Pulmonary artery endothelial cell (primary cell): ENCODE measurements around the gene LINC01488. TPM values are rescaled to one million over a fixed set of nuclear protein-coding genes. Genes with fewer than 3 reads are reported as not detected.

ENCODE experiments used
- DNase-seq: peaks from one replicate; pipeline ENCODE4 v3.0.0-alpha.2; 2011; ENCODE audit warnings: low read depth, low spot score
- total RNA-seq: library from RNA; depleted of rRNA; stranded (reverse); fragments of >200 nt; gene quantifications from 2 replicates; pipeline ENCODE4 v1.2.3, GENCODE V29; 2014

LINC01488 gene
- total RNA-seq, 1 donor from 2014 or later, result not detected

DNA sequence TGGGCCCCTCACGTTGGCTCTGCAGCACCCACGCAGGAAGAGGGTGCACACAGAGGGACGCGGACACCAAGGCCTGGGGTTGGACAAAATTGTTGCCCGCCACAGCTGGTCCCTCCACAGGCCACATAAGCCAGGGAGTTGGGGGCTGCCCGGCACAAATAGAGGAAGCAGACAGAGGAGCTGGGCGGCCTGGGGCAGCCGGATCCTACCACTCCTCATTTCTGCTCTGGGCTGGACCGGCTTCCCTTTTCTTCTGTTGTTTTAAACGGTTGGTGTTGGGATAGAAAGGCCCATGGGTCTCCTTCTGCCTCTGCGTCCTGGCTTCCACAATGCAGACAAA, 36.4 kb upstream of the LINC01488 start:
- no peak for DNase-seq

DNA sequence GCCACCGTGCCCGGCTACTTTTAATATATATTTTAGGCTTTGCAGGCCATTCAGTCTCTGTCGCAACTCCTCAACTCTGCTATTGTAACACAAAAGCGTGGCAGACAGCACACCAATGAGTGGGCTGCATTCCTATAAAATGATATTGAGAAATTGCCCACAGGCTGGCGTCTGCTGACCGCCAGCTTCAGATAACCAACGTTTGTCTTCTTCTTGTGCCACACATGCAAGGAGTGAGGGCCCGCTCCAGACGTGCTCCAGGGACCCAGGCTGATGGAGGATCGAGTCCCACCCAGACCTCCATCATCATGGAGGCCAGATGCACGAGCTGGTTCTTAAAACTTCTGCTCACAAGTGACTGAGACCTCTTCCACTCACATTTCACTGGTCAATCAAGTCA, 35.4 kb upstream of the LINC01488 start:
- DNase-seq, result no peak

DNA sequence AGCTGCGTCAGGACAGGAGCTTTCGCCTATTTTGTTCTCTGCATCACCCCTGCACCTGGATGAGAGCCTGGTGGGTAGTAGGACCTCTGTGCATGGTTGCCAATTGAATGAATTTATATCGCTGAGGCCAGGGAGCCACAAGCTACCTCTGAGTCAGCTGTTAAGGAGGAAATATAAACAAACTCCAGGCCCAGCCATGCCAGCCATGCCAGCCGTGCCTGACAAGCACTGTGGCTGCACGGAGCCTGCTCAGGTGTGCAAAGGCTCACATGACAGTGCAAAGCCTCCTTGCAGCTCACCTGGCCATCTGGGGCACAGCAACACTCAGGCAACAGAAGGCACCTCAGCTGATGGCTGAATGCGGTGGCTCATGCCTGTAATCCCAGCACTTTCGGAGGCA, 33.7 kb upstream of the LINC01488 start:
- DNase-seq, result no peak

DNA sequence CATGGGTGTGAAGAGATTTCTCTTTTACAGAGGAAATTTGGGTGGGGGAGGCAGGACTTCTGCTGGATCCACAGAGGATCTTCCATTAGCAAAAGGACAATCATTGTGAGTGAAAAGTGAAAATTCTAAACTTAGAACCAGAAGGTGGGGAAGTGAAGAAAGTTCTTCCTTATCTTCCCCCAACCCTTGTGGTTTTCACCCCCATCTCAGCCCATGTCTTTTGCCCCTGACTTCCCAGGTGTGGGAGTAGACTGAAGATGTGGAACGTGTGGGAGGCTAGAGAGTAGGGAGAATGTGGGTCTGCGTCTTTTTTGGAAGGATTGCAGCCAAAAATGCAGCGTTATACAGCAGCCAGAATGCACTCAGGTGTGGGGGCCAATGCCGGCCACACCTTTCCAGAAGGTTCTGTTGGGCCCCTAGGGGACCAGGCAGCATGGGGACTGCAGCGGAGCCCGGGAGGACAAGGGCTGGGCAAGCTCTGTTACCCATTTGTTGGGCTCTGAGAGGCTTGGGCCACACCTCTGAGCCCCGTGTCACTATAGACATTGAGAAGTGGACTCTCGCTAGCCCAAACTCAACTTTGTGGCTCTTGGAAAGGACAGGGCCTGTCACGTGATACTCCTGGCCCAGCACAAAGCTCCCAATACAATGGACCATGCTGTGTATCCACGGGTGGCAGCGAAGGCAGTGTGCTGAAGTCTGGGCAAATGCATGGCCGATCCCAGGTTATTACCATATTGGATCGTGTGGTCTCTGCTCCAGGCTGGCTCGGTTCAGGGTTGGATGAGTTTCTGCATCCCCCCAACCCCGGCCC, 32.8 kb upstream of the LINC01488 start:
- DNase-seq, result no peak

DNA sequence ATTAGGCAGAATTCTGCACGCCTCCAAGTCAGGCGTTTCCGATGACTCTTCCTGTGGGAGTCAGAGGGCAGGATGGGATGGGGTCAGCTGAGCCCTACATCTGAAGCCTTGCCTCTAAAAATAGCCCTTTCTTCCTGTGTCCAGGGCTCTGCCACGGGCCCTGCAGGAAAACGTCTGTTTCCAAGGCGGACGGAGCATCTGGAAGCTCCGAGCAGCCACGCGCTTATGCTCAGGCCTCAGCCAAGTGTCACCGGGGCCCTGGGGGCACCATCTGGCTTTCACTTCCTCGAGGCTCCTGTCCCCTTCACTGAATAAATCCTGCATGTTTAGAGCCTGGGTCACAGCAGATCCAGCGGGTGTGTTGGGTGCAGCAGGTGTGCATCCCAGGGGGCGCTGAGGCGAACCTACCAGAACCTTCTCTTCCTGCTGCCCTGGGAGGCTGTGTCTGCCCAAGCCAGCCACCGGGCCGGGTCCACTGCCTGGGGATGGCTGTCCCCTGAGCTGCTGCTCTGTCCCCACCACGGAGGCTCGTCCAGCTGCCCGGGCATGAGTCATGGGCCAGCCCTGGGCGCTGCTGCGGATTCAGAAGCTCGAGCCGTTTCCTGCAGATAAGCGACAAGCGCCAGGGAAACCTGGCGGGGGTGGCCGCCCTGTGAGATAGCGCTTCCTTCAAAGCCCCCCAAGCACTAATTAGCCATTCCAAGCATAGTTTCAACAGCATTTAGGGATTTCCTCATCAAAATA, 32.0 kb upstream of the LINC01488 start:
- peak; percentile 75 for DNase-seq

DNA sequence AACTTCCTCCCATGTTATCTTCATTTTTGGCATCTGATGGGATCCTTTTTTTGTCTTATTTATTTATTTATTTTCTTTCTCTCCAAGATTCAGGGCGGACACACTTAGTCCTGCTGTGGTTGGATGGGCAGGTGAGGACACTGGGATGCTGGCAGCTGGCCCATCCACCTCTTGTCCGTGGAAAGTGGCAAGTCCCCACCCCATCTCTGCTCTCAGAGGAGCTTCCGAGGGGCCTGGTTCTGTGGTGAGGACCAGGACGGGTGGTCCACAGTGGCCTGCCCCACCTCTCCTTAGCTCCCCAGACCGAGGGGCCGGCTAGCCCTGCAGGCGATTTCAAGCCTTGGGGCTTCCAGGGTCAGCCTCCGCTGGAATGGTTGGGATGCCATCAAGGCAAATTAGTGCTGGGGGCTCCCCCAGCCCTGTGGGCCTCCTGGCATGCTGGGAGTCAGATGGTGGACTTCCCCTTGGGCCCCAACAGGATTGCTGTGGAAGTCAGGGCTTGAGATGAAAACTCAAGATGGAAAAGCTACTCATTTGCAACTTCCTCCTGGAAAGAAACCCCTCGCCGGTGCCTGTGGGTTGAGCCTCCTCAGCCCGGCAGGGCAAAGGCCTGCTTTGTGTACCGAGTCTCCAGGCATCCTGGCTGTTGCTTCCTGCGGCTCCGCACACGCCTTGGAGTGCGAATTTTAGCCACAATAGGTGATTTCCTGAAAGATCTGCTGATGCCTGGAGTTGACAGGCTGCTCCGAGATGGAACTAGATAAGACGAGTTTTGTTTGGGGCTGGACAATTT, 31.2 kb upstream of the LINC01488 start:
- DNase-seq, result peak; percentile 15

DNA sequence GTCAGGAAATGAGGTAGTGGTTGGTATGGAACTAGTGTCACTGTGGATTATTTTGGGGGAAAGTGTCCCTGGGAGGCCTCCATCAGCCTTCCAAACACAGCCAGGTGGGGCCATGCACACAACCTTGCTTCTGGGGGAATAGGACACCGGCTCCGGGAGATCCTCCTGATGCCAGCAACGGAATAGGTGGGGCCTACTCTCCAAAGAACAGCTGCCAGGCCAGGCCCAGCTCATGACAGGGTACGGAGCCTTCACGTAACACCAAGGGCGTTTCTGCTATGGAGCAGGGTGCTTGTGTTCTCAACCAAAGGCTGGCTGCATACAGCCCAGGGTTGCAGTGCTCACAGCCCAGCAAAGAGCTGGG, 30.6 kb upstream of the LINC01488 start:
- no peak for DNase-seq

DNA sequence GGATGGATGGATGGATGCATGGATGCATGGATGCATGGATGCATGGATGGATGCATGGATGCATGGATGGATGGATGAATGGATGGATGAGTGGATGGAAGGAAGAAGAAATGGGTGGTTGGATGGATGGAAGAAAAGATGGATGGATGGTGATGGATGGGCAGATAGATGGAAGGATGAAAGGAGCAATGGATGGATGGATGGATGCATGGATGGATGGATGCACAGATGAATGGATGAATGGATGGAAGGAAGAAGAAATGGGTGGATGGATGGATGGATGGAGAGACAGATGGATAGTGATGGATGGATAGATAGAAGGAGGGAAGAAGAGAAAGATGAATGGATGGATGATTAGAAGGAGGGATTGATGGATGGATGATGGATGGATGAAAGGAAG, 30.2 kb upstream of the LINC01488 start:
- no peak for DNase-seq

DNA sequence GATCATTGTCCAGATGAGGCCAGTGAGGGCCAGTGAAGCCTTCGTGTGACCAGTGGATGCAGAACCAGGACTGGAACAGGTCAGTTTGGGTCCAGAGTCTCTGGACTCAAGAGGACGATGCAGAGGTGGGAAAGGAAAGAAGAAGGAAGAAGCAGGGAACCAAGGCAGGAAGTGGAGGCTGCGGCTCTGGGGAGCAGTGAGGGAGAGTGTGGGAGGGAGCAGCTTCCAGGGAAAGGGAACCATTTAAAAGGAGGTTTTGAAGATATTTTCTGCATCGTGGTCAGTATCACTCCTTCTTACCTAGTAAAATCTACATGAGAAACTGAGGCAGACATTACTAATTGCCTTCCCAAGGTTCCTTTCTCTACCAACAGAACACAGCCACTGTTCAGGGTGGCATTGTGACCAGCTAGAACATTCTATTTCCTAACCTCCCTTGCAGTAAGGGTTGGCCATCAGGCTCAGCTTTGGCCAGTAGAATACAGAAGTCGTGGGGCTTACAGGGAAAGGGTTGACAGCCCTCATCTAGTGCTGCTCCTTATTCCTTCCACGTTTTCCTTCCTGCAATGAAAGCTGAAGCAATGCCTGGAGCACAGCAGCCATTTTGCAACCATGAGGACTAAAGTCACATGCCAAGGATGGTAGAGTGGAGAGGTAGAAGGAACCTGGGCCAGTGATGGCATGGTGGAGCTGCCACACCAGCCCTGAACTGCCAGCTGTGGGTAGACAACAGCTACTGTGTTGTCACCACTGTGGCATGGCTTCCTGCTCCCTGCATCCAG, 29.1 kb upstream of the LINC01488 start:
- no peak for DNase-seq

DNA sequence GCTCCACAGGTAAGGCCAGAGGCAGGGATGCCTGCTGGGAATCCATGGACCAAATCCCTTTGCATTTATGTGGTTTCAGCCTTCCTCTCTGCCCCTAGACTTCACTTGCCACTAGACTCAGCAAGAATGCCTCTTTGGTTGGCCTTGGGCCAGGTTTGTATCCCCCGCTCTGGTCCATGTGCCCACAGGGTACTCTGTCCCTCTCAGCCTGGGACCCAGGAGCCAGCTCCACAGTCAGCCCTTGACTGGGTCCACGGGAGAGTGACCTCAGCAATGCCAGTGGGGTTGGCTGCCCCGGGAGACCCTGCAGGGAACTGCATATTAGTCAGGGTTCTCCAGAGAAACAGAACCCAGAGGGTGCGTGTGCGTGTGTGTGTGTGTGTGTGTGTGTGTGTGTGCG, 28.3 kb upstream of the LINC01488 start:
- DNase-seq, result no peak

DNA sequence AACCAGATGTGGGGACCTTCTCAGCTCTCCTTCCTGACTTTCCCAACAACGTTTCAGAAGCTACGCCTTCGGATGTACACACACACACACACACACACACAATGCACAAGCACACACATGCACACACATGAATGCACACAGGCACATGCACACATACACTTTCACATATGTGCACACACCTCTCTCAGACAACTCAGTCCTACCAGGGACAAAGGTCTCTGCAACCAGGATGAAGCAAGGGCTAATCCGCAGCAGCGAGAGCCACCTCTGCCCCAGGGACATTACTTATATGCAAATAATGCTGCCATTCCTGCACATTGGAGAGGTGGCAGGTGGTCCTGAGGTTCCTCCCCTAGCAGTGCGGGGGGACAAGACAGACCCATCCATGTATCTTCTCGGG, 27.4 kb upstream of the LINC01488 start:
- DNase-seq, result no peak

DNA sequence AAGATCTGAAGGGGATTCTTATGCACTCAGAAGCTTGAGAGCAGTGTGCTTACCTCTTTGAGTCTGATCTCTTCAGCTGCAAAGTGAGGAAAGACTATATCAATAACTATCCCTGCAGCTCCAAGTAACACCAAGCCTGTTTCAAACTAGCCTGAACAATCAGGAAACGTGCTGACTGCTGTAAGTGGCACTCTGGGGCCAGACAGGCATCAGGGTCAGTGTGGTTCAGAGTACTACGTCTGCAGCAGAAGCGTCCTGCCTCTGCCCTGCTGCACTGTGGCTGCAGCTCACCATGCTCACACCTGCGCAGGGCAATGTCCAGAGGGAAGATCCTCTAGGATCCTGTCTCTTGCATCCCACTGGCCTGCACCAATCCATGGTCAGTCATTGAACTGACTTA, 25.5 kb upstream of the LINC01488 start:
- DNase-seq, result no peak

DNA sequence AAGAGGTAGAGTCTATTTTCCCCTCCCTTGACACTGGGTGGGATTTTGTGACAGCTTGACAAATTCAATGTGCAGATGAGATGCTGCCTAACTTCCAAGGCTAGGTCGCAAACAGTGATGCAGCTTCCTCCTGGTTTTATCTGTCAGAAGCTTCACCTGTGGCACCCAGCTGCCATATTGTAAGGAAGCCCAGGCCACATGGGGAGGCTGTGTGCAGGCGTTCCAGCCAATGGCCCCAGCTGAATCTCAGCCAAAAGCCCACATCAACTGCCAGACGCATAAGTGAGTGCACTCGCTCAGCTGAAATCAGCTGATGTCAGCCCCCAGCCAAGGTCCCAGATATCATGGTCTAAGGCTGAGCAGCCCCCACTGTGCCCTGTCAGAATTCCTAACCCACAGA, 24.8 kb upstream of the LINC01488 start:
- DNase-seq, result no peak

DNA sequence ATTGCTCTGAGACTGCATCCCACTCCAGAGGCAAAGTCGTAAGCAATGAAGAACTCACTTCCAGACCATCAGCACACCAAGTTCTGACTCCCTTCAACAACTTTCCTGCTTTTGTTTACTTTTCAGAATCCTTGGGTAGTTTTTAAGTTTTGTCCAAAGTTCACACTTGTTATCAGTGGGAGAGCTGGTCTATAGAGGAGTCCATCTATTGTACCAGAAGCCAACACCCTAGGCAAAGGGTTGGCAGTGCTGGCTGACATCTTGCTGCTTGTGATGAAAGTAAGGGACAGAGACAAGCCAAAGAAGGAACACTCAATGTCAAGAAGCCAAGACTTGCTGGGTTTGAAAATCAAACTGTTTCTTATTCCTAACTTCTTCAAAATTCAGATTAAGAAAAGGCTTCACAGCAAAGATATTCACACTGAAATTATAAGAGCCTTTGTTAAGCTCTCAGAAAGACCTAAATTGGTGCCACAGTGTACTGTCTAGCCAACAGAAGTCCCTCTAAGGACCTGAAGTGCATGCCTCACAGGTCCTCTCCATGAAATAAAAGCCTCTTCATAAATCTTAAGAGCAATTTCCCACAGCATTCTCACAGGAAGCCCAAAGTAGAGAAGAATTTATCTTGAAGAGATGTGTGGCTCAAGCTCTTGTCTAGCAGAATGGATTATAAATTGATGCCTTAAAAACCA, 21.5 kb upstream of the LINC01488 start:
- DNase-seq, result no peak

DNA sequence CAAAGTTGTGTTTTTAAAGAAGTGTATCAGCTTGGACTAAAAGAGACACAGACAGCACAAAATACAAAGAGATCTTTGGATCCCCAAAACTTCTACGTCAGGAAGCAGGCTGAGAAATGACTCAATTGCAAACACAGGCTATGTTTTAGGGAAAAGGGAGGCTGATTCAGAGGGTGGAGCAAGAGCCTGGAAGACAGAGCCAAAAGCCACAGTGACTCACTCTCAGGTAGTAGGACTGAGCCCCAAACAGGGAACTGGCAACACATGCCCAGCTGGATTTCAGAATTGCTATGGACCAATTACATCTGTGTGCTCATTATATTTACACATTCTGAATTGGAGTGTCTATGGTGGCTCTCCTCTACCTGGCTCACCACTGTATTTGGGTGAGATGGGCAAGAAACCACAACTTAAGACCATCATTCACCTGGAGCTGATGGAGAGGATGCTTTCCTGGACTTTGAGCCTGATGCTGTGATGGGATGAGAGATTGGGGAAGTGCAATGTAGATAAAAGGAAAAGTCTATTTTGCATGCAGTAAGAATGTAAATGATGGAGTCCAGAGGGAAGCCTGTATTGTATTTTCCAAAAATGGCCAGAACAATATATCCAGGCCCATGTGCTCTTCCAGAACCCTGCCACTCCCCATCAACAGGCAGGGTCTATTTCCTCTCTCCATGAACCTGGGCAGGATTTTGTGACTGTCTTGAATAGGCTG, 20.8 kb upstream of the LINC01488 start:
- DNase-seq, result no peak

DNA sequence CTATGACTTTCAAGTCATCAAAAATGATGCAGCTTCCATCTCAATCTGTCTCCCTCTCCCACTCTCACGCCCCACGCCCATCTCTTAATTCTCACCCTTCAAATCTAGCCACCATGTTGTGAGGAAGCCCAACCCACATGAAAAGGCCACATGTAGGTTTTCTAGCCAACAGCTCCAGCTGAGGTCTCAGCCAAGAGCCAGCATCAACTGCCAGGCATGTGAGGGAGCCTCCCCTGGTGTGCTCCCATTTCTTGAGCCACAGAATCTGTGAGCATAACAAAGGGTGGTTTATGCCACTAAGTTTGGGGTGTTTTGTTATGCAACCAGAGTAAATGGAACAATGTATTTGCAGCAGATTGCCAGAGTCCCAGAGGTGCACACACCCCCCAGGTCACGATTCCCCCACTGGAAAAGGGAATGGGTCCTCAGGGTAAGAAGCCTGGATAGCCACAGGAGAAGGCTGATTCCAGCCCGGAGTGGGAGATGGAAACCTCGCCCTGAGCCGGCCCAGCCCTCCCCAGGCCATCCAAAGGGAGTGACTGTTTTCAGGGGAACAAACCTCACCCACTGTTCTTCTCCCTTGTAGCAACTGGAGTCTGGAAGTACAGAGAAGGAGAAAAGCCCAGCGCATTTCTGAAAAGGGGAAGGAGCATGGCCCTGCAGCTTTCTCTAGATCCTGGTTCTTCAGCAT, 20.0 kb upstream of the LINC01488 start:
- no peak for DNase-seq

DNA sequence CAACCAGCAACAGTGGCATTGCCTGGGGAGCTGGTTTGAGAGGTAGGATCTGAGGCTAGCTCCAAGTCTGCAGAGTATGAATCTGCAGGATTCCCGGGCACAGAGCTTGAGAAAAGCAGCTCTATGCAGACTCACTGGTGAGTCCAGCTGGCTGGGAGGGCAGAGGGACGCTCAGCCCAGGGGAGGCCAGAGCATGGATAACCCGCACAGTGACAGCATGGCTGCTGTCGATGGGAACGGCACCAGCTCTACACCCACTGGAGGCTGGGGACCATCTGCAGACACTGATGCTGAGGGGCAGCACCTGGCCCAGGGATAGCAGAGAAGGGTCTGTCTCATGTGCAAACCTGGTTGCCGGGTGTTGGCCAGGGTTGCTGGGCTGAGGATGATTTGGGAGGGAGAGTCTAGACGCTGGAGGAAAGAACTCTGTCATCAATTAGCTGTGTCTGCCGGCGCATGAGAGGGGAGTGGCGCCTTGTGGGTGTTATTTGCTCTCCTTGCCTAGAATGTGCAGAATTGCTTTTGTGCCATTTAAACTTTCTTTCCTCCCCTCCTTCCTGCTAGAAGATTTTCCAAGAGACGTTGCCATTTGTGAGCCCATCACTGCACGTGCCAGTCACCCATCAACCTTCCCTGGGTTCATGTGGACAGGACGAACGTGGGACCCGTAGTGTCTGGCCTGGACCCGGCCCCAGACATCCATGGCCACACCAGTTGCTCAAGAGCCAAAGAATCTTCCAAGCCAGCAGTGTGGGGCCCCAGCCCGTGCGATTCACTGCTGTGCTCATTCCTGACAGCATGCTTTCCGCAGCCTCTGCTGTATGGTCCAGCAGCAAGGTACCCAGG, 19.1 kb upstream of the LINC01488 start:
- DNase-seq, result no peak

DNA sequence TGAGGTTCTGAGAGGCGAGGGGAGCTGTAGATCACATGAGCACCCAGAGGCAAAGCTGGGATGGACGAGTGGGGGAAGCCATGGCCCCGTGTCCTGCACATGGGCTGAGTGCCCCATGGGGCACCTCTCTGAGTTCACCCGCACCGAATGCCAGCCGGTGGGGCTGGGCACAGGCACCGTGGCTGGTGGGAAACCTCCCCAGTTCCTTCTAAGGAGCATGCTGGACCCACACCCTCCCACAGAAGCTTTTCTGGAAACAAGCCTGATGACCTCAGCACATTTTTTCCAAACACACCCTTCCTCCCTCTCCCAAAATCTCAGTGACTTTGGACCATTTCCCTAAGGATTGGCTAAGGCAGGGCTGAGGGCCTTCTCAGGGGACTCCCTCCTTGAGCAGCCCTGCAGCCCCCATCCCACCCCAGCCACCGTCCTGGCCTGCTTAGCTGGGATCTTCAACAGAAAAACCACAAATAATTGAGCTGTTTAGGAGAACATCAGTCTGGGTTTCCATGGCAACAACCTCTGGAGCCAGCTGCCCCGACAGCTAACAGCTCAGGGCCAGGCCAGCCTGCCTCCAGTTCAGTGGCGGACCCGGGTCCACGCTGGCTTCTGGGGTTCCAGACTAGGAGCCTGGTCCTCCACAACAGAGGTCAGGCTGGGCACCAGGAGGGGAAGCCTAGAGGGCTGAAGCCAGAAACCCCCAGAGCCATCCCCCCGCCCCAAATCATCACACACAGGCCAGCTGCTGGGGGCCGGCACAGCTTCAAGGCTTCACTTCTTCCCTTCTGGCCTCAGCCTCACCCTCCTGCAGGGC, 18.1 kb upstream of the LINC01488 start:
- DNase-seq, result no peak
